IPS-18a (cell line): ENCODE data around the gene KRT83.

ENCODE experiments used
- H3K27ac ChIP-seq: one replicate; pipeline ENCODE4 v1.5.1; 2013; ENCODE audit warnings: low read length
- H3K27me3 ChIP-seq: one replicate; pipeline ENCODE4 v1.6.1; 2013; ENCODE audit warnings: mild to moderate bottlenecking, low read length; ENCODE audit not compliant: control insufficient read depth, insufficient read depth
- H3K36me3 ChIP-seq: one replicate; pipeline ENCODE4 v1.6.1; 2013; ENCODE audit warnings: low read depth, low read length; ENCODE audit not compliant: control insufficient read depth
- H3K4me1 ChIP-seq: one replicate; pipeline ENCODE4 v1.6.1; 2013; ENCODE audit warnings: low read depth, low read length; ENCODE audit not compliant: control insufficient read depth
- H3K4me3 ChIP-seq: one replicate; pipeline ENCODE4 v1.5.1; 2013; ENCODE audit warnings: low read length
- H3K9ac ChIP-seq: one replicate; pipeline ENCODE4 v1.6.1; 2013; ENCODE audit warnings: mild to moderate bottlenecking, low read length, moderate library complexity
- H3K9me3 ChIP-seq: one replicate; pipeline ENCODE4 v1.6.1; 2013; ENCODE audit warnings: low read depth, low read length; ENCODE audit not compliant: control insufficient read depth

KRT83 gene

DNA sequence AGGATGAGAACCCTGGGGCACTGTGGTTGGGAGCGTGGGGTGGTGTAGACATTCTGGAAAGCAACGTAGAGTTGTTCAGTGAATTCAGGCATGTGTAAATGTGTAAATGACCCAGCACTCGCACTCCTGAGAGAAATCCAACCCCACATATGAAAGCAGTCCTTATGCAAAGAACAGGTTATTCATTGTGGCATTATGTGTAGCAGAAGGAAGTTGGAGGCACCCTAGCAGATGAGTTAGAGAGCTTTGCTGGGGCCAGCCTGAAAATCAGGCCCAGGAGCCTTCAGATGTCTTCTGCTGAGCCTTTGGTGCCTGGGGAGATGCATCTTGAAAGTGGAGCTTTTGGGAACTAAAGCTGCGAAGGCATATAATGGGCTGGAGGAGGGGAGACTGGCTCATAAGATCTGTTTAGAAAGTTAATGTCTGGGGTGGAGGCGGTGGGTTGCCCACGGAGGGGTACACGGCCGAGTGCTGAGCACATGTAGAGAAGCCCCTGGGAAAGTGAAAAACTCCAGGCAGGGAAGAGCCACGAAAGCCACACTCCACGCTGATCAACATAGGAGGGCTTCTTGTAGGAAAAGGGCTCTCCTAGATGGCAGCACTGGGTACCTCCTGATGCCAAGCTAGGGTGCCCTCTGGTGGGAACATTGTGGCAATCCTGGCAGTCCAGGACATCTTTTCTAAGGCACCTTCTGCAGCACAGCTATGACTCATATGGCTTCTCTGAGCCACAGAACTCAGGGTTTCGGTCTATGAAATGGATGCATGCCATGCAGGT, 6.0 kb upstream of the KRT83 start:
- Histone ChIP-seq H3K36me3 (no peaks in the 10 kb centered on the region), H3K4me1 (no peaks in the 10 kb centered on the region), H3K4me3 (no peak overlapping the region), H3K27me3 (no peaks in the 10 kb centered on the region), H3K9ac (no peak overlapping the region), H3K27ac (no peak overlapping the region), H3K9me3 (no peaks in the 10 kb centered on the region)

GRCh38 chr12:52324153-52324444, 2.9 kb upstream of the KRT83 start:
- Histone ChIP-seq H3K4me3 (no peak overlapping the region), H3K9me3 (no peaks in the 10 kb centered on the region), H3K36me3 (no peaks in the 10 kb centered on the region), H3K27ac (no peak overlapping the region), H3K4me1 (no peaks in the 10 kb centered on the region), H3K9ac (no peak overlapping the region), H3K27me3 (no peaks in the 10 kb centered on the region)

GRCh38 chr12:52323416-52324152, 2.4 kb upstream of the KRT83 start:
- no peaks in the 10 kb centered on the region for H3K4me1 ChIP-seq
- no peaks in the 10 kb centered on the region for H3K36me3 ChIP-seq
- H3K27me3 ChIP-seq = no peaks in the 10 kb centered on the region
- no peak overlapping the region for H3K9ac ChIP-seq
- no peaks in the 10 kb centered on the region for H3K9me3 ChIP-seq
- no peak overlapping the region for H3K4me3 ChIP-seq
- H3K27ac ChIP-seq = no peak overlapping the region

- Histone ChIP-seq H3K27me3 (no peaks in the 10 kb centered on the region), H3K9me3 (no peaks in the 10 kb centered on the region), H3K4me3 (no peak overlapping the region), H3K27ac (no peak overlapping the region), H3K4me1 (no peaks in the 10 kb centered on the region), H3K9ac (no peak overlapping the region), H3K36me3 (no peaks in the 10 kb centered on the region)
Measured at GRCh38 chr12:52323001-52323400, 1.8 kb upstream of the KRT83 start.

- Histone ChIP-seq H3K9ac (no peak overlapping the region), H3K27ac (no peak overlapping the region), H3K27me3 (no peaks in the 10 kb centered on the region), H3K4me1 (no peaks in the 10 kb centered on the region), H3K9me3 (no peaks in the 10 kb centered on the region), H3K4me3 (no peak overlapping the region), H3K36me3 (no peaks in the 10 kb centered on the region)
Measured at GRCh38 chr12:52322069-52322468, 871 bp upstream of the KRT83 start.

DNA sequence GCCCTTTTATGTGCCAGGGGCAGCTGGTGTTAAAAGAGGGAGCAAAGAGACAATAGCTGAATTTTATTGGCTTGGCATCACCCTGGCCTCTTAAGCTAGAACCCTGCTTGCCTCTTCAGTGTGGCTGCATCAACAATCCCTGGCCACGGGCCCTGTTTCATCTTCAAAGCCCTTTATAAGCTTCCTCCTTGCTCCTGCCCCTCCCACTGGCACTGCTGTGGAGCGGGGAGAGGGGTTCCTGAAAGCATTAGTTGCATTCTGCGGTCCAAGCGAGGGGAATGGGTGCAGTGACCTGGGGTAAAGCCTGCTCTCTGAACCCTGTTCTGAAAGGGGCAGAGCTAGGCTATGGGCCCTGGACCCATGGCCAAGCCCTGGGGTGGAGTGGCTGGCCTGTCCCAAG, 220 bp upstream of the KRT83 start:
- no peak overlapping the region for H3K9ac ChIP-seq
- H3K4me1 ChIP-seq = no peaks in the 10 kb centered on the region
- no peaks in the 10 kb centered on the region for H3K27me3 ChIP-seq
- no peak overlapping the region for H3K4me3 ChIP-seq
- H3K27ac ChIP-seq = no peak overlapping the region
- H3K9me3 ChIP-seq = no peaks in the 10 kb centered on the region
- no peaks in the 10 kb centered on the region for H3K36me3 ChIP-seq

- H3K4me1 ChIP-seq = no peaks in the 10 kb centered on the region
- H3K27me3 ChIP-seq = no peaks in the 10 kb centered on the region
- no peak overlapping the region for H3K27ac ChIP-seq
- no peak overlapping the region for H3K4me3 ChIP-seq
- no peak overlapping the region for H3K9ac ChIP-seq
- H3K36me3 ChIP-seq = no peaks in the 10 kb centered on the region
- no peaks in the 10 kb centered on the region for H3K9me3 ChIP-seq
Measured at GRCh38 chr12:52319097-52319496, 2.1 kb downstream of the KRT83 start.

- Histone ChIP-seq H3K4me3 (no peak overlapping the region), H3K36me3 (no peaks in the 10 kb centered on the region), H3K27me3 (no peaks in the 10 kb centered on the region), H3K9me3 (no peaks in the 10 kb centered on the region), H3K9ac (no peak overlapping the region), H3K27ac (no peak overlapping the region), H3K4me1 (no peaks in the 10 kb centered on the region)
Measured at GRCh38 chr12:52318241-52318990, 2.8 kb downstream of the KRT83 start.

- Histone ChIP-seq H3K36me3 (no peaks in the 10 kb centered on the region), H3K9ac (no peak overlapping the region), H3K27ac (no peak overlapping the region), H3K9me3 (no peaks in the 10 kb centered on the region), H3K4me3 (no peak overlapping the region), H3K4me1 (no peaks in the 10 kb centered on the region), H3K27me3 (no peaks in the 10 kb centered on the region)
Measured at GRCh38 chr12:52317468-52318052, 3.6 kb downstream of the KRT83 start.

DNA sequence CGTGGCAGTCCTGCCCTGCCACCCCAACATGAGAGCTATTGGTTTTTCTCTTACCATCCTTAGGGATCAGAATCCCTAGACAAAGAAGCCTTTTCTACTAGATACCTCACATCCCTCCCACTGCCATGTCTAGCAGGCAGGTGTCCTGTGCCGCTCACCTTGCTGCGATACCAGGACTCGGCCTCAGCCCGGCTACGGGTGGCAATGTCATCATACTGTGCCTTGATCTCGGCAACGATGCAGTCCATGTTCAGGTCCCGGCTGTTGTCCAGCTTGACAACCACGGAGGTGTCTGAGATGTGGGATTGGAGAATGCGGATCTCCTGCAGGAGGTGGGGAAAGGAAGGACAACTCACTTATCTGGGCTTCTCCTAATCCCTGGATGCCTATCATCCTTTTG, 4.5 kb downstream of the KRT83 start:
- Histone ChIP-seq H3K36me3 (no peaks in the 10 kb centered on the region), H3K27me3 (no peaks in the 10 kb centered on the region), H3K4me3 (no peak overlapping the region), H3K9me3 (no peaks in the 10 kb centered on the region), H3K9ac (no peak overlapping the region), H3K27ac (no peak overlapping the region), H3K4me1 (no peaks in the 10 kb centered on the region)

DNA sequence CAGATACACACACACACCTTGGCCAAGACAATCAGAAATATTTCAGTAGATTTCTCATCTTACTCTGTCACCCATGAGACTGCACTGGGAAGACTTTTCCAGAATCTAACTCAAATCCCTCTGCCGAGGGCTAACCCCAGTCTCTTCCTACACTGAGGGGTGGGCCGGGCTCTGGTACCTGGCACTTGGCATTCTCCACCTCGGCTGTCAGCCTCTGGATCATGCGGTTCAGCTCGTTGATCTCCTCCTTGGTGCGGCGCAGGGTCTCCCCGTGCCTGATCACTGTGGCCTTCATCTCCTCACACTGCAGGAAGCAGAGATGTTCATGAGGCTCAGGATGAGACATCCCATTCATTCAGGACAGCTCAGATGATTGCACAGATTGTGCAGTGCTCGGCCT, 4.9 kb downstream of the KRT83 start:
- Histone ChIP-seq H3K27ac (no peak overlapping the region), H3K9me3 (no peaks in the 10 kb centered on the region), H3K4me3 (no peak overlapping the region), H3K36me3 (no peaks in the 10 kb centered on the region), H3K27me3 (no peaks in the 10 kb centered on the region), H3K9ac (no peak overlapping the region), H3K4me1 (no peaks in the 10 kb centered on the region)
